DMS53 treated with DMSO at 0.1 percent for 48 hours (cell line): ENCODE measurements around the gene TM7SF2.

ENCODE experiments used
- DNase-seq: peaks from one replicate; lab custom pipeline; 2025; ENCODE audit not compliant: unreplicated experiment; lab: John Stamatoyannopoulos, UW

The TM7SF2 gene

GRCh38 chr11:65150509-65151299 lies 39.0 kb downstream of the TM7SF2 start:
- peak; percentile 94 for DNase-seq

DNA sequence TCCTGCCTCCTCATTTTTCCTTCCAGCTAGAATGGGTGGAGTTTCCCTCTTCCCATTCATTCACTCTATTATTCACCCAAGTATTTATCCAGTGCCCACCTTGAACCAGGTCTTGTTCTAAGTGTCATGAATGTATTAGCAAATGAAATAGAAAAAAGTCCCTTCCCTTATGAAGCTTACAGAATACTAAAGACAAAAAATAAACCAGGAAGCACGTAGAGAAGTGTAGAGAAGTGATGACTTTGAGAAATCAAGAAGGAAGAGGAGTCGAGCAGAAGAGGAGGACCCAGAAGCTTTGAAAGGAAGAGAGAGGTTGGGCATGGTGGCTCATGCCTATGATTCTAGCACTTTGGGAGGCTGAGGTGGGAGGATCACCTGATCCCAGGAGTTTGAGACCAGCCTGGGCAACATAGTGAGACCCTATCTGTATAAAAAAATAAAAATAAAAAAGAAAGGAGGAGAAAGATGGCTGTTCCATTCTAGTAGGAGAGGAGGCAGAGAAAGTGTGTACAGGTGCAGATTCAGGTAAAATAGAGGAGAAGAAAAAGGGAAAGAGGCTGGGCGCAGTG lies 39.7 kb downstream of the TM7SF2 start:
- no peak for DNase-seq

DNA sequence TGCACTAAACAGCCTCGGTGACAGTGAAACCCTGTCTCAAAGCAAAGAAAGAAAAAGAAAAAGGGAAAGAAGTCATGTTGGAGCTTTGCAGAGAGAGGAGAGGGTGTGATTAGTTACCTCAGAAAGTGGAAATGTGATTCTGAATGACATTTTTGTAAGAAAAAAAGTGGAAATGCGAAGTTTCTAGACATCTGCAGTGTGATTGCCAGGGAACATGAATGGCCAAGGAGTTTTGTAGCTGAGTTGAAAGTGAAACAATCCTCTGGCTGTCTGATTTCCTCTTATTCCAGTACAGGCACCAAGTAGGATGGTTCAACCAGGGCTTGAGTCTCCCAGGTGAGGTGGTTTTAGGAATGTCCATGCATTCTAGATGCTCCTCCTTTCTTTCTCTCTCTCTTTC lies 40.5 kb downstream of the TM7SF2 start:
- no peak for DNase-seq

GRCh38 chr11:65156256-65156655 lies 44.6 kb downstream of the TM7SF2 start:
- DNase-seq = no peak

DNA sequence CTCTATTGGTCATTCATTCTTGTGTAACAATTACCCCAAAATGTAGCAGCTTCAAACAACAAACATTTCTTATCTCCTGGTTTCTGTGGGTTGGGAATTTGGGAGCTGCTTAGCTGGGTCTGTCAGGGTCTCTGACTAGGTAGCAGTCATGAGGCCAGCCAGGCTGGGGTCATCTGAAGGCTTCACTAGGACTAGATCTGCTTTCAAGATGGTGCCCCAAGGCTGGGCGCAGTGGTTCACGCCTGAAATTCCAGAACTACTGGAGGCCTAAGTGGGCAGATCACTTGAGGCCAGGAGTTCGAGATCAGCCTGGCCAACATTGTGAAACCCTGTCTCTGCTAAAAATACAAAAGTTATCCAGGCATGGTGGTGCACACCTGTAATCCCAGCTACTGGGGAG lies 45.3 kb downstream of the TM7SF2 start:
- DNase-seq = no peak

DNA sequence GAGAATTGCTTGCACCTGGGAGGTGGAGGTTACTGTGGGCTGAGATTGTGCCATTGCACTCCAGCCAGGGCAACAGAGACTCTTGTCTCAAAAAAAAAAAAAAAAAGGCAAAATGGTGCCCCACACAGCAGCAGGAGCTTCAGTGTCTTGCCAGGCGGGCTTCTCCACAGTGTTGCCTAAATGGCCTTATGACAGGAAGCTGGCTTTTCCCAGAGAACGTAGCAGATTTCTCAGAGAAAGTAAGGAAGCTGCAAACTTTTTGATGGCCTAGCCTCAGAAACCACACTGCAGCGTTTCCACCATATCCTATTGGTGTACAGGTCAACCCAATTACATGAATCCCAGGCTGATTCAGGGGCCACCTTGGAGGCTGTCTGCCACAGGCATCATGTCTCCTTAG lies 45.7 kb downstream of the TM7SF2 start:
- no peak for DNase-seq

GRCh38 chr11:65159012-65159411 lies 47.3 kb downstream of the TM7SF2 start:
- DNase-seq = no peak

DNA sequence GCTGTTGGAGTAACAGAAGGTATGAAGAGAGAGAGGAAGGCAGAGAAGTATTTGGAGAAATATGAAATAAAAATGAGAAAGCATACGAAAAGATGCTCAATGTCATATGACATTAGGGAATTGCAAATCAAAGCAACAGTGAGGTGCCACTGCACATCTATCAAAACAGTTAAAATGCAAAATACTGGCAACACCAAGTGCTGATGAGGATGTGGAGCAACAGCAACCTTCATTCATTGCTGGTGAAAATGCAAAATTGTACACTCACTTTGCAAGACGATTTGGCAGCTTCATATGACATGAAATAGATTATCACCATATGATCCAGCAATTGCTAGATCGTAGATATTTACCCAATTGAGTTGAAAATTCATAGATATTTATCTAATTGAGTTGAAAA lies 49.0 kb downstream of the TM7SF2 start:
- DNase-seq = no peak

DNA sequence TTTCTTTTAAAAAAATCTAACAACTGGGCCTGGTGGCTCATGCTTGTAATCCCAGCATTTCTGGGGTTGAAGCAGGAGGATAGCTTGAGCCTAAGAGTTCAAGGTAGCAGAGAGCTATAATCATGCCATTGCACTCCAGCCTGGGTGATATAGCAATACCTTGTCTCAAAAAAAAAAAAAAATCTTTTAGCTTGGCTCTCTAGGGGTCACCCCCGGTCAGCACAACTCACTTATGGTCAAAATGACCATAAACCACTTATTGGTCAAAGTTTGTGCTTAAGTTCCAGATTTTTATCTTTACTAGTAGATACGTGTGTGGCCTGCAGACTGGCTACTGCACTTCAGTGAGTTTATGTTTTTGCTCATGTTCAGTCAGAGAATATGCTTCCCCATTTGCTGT lies 52.0 kb downstream of the TM7SF2 start:
- DNase-seq = no peak
